ENCODE data around the gene HERPUD1. TPM values are rescaled to one million over a fixed set of nuclear protein-coding genes. Genes with fewer than 3 reads are reported as not detected.

HERPUD1 gene
- total RNA-seq, 2 donors from 2014 or later = 350 to 403 TPM

GRCh38 chr16:56915336-56916119, 16.4 kb upstream of the HERPUD1 start:
- H3K27ac Mint-ChIP-seq = no peak overlapping the region
- H3K9me3 Mint-ChIP-seq = no peaks in the 10 kb centered on the region
- no peak for ATAC-seq (replicated peaks in 1 of 2)
- DNase-seq = no peak
- H3K27me3 Mint-ChIP-seq (ENCODE audit: low read depth) = peaks cover 7% of the 10 kb centered on the region
- H3K4me3 Mint-ChIP-seq = no peak overlapping the region
- H3K4me1 Mint-ChIP-seq (ENCODE audit: low read depth) = peaks cover 60% of the 10 kb centered on the region
- no peaks in the 10 kb centered on the region for H3K36me3 Mint-ChIP-seq (ENCODE audit: insufficient read depth in 2 of 2)

- Mint-ChIP-seq H3K9me3 (no peaks in the 10 kb centered on the region), H3K27ac (peak overlapping the region; percentile 94), H3K27me3 (ENCODE audit: low read depth) (peaks cover 7% of the 10 kb centered on the region), H3K4me1 (ENCODE audit: low read depth) (peaks cover 47% of the 10 kb centered on the region), H3K36me3 (ENCODE audit: insufficient read depth in 2 of 2) (no peaks in the 10 kb centered on the region), H3K4me3 (peak overlapping the region; percentile 32 to 81)
- ATAC-seq (replicated peaks in 1 of 2) (peak; percentile 77 to 80), DNase-seq (peak in 1 of 2 donors; percentile 39)
Measured at GRCh38 chr16:56916571-56917403, 15.2 kb upstream of the HERPUD1 start.

DNA sequence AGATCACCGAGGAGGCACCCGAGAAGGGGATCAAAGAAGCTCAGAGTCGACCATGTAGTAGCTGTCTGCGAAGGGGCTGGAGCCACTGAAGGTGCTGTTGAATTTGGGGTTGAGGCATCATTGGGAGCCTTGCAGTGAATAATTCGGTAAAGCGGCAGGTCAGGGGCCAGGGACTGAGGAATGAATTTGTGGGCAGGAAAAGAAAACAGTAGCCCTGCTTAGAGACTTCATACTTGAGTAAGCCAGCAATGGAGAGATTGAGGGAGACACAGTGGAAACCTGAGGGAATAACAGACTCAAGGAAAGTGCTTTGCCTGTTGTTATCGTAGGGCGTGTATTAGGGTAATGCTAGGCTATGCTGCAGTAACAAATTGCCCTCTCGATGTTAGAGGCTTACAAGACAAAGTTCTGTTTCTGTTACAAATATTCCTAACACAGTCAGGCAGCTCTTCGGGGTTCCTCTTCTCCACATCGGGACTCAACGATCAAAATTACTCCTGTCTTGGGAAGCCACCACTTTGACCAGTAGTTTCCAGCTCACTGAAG, 13.4 kb upstream of the HERPUD1 start:
- DNase-seq = no peak
- Mint-ChIP-seq H3K27ac (no peak overlapping the region), H3K4me3 (no peak overlapping the region), H3K36me3 (ENCODE audit: insufficient read depth in 2 of 2) (no peaks in the 10 kb centered on the region), H3K4me1 (ENCODE audit: low read depth) (peaks cover 36% of the 10 kb centered on the region), H3K9me3 (no peaks in the 10 kb centered on the region), H3K27me3 (ENCODE audit: low read depth) (peaks cover 7% of the 10 kb centered on the region)
- no peak for ATAC-seq (replicated peaks in 1 of 2)

DNA sequence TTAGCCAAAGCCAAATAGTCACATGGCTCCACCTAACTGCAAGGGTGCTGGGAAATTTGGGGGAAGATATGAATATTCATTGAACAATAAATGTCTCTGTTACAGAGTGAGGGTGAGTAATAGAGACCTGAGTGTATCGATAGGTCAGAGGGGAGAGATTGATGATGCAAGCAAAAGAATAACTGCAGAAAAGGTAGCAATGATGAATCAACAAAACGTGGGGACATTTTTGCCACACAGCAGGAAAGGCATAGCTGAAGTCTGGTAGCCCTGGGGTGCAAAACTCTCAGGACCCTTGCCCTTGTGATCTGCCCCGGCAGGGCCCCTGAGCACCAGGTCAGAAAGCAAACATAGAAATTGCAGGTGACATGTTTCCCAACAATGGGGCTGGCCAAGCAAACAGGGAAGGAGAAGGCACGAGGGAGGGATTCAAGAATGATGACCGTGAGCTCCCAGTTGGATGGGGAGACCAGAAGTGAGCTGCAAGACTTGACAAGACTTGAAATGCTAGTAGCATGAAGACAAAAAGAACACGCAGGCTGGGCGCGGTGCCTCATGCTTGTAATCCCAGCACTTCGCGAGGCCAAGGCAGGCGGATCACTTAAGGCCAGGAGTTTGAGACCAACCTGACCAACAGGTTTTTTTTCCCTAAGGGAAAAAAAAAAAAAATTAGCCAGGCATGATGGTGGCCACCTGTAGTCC, 12.7 kb upstream of the HERPUD1 start:
- ATAC-seq (replicated peaks in 1 of 2) (peak in 1 of 2 donors; percentile 34), DNase-seq (no peak)
- Mint-ChIP-seq H3K4me3 (no peak overlapping the region), H3K27ac (no peak overlapping the region), H3K36me3 (ENCODE audit: insufficient read depth in 2 of 2) (no peaks in the 10 kb centered on the region), H3K9me3 (no peaks in the 10 kb centered on the region), H3K4me1 (ENCODE audit: low read depth) (peaks cover 44% of the 10 kb centered on the region), H3K27me3 (ENCODE audit: low read depth) (peaks cover 5% of the 10 kb centered on the region)

DNA sequence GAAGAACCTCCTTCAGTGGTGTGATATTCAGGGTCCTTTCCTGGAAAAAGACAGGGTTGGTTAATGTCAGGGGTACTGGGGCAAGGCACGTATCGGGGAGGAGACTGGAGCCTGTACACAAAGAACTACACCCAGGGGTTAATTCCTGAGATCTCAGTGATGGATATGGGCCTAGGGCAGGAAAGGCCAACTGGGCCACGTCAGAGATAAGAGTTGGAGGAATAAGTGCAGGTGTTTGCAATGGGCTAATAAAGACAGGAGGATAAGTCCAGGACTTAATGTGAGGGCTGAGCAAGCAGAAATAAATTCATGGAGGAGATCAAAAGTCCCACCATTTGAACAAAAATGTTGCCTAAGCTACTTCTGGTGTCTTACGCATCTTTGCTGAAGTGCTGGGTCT, 10.4 kb upstream of the HERPUD1 start:
- no peaks in the 10 kb centered on the region for H3K9me3 Mint-ChIP-seq
- no peaks in the 10 kb centered on the region for H3K36me3 Mint-ChIP-seq (ENCODE audit: insufficient read depth in 2 of 2)
- no peak for ATAC-seq (replicated peaks in 1 of 2)
- DNase-seq = no peak
- H3K27me3 Mint-ChIP-seq (ENCODE audit: low read depth) = no peaks in the 10 kb centered on the region
- H3K4me1 Mint-ChIP-seq (ENCODE audit: low read depth) = peaks cover 36% of the 10 kb centered on the region
- no peak overlapping the region for H3K4me3 Mint-ChIP-seq
- no peak overlapping the region for H3K27ac Mint-ChIP-seq

DNA sequence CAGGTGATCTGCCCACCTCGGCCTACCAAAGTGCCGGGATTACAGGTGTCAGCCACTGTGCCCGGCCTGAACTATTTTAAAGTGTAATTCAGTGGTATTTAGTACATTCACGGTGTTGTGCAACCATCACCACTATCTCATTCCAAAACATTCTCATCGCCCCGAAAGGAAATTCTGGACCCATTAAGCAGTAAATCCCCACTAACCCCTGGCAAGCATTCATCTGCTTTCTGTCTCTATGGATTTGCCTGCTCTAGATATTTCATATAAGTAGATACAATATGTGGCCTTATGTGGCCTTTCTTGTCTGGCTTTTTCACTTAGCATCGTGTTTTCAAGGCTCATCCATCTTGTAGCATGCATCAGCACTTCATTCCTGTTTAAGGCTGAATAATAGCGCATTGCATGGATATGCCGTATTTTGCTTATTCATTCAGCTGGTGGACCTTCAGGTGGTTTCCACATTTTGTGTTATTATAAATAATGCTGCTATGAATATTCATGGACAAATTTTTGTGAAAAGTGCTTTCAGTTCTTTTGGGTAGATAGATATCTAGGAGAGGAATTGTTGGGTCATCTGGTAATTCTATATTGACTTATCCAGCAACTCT, 8.4 kb upstream of the HERPUD1 start:
- H3K36me3 Mint-ChIP-seq (ENCODE audit: insufficient read depth in 2 of 2) = peaks cover 0 to 2% of the 10 kb centered on the region in 2 donors
- no peaks in the 10 kb centered on the region for H3K27me3 Mint-ChIP-seq (ENCODE audit: low read depth)
- H3K4me3 Mint-ChIP-seq = no peak overlapping the region
- no peak overlapping the region for H3K27ac Mint-ChIP-seq
- no peaks in the 10 kb centered on the region for H3K9me3 Mint-ChIP-seq
- DNase-seq (no peak), ATAC-seq (replicated peaks in 1 of 2) (no peak)
- peaks cover 17% of the 10 kb centered on the region for H3K4me1 Mint-ChIP-seq (ENCODE audit: low read depth)

DNA sequence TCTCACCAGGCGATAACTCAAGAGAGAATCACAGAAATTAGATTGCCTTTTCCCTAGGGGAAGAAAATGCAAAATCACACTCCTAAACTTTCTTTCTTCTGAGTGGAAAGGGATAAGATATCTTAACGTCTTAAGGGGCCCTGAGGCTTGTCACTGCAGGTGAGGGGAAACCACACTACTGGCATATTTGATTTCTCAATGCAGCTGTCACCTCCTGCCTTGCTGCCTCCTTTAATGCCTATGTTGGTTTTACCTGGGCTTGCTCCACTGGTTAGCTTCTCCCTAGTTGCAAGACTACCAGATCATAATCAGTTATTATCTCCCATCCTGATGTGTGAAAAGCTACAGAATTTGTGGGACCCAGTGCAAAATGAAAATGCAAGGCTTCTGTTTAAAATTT, 4.5 kb upstream of the HERPUD1 start:
- H3K4me3 Mint-ChIP-seq = no peak overlapping the region
- H3K27me3 Mint-ChIP-seq (ENCODE audit: low read depth) = no peaks in the 10 kb centered on the region
- H3K9me3 Mint-ChIP-seq = no peaks in the 10 kb centered on the region
- no peak for ATAC-seq (replicated peaks in 1 of 2)
- H3K27ac Mint-ChIP-seq = no peak overlapping the region
- peaks cover 23% of the 10 kb centered on the region for H3K4me1 Mint-ChIP-seq (ENCODE audit: low read depth)
- no peak for DNase-seq
- peaks cover 2 to 3% of the 10 kb centered on the region in 2 donors for H3K36me3 Mint-ChIP-seq (ENCODE audit: insufficient read depth in 2 of 2)

DNA sequence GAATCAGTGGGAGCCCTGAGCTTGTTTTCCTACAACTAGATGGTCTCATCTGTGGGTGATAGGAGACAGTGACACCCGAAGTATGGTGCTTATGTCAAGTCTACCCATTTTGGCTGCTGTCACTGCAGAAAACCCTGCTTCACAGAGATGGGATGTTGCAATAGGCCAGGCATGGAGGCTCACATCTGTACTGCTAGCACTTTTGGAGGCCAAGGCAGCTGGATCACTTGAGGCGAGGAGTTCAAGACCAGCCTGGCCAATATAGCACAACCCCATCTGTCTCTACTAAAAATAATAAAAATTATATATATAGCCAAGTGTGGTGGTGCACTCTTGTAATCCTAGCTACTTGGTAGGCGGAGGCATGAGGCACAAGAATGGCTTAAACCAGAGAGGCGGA, 2.3 kb upstream of the HERPUD1 start:
- ATAC-seq (replicated peaks in 1 of 2) (no peak), DNase-seq (no peak)
- Mint-ChIP-seq H3K27ac (no peak overlapping the region), H3K36me3 (ENCODE audit: insufficient read depth in 2 of 2) (peaks cover 15 to 23% of the 10 kb centered on the region in 2 donors), H3K4me1 (ENCODE audit: low read depth) (peaks cover 14% of the 10 kb centered on the region), H3K27me3 (ENCODE audit: low read depth) (no peaks in the 10 kb centered on the region), H3K9me3 (no peaks in the 10 kb centered on the region), H3K4me3 (no peak overlapping the region)

GRCh38 chr16:56930486-56931270, 1.3 kb upstream of the HERPUD1 start:
- H3K27ac Mint-ChIP-seq = peak overlapping the region; percentile 97
- DNase-seq (no peak), ATAC-seq (replicated peaks in 1 of 2) (no peak)
- no peaks in the 10 kb centered on the region for H3K27me3 Mint-ChIP-seq (ENCODE audit: low read depth)
- H3K36me3 Mint-ChIP-seq (ENCODE audit: insufficient read depth in 2 of 2) = peaks cover 25 to 33% of the 10 kb centered on the region in 2 donors
- peak overlapping the region; percentile 99 to 100 for H3K4me3 Mint-ChIP-seq
- no peaks in the 10 kb centered on the region for H3K9me3 Mint-ChIP-seq
- peaks cover 24% of the 10 kb centered on the region for H3K4me1 Mint-ChIP-seq (ENCODE audit: low read depth)

DNA sequence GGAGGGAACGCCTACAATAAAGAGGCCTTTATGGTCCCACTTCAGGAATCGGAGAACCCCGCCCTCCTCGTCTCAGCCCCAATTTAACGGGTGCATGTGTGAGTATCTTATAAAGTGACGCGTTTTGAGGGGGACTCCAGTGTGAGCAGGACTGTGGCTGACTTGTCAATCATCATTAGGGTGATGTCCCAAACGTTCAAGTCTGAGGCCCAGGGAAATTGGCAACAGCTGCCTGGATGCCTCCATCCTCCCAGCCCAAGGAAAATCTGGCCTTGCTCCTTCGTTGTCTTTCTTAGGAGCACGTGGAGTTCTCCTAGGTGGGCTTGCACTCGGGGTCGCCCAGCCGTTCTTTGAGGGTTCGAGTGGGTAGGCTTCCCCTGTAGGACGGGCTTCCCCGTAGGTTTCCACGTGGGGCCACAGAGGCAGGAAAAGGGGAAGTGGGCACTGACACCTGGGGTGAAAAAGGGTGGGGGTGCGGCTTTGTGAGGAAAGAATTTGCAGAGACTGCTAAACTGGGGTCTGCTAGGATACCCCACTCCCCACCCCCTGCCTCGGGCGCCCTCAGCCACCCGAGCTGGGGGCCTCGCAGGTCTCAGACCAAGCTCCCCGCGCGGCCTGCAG, 561 bp upstream of the HERPUD1 start:
- H3K27me3 Mint-ChIP-seq (ENCODE audit: low read depth) = no peaks in the 10 kb centered on the region
- ATAC-seq (replicated peaks in 1 of 2) (no peak), DNase-seq (no peak)
- H3K4me3 Mint-ChIP-seq = peak overlapping the region; percentile 99 to 100
- H3K9me3 Mint-ChIP-seq = no peaks in the 10 kb centered on the region
- H3K27ac Mint-ChIP-seq = peak overlapping the region; percentile 97
- peaks cover 31% of the 10 kb centered on the region for H3K4me1 Mint-ChIP-seq (ENCODE audit: low read depth)
- peaks cover 30 to 40% of the 10 kb centered on the region in 2 donors for H3K36me3 Mint-ChIP-seq (ENCODE audit: insufficient read depth in 2 of 2)

DNA sequence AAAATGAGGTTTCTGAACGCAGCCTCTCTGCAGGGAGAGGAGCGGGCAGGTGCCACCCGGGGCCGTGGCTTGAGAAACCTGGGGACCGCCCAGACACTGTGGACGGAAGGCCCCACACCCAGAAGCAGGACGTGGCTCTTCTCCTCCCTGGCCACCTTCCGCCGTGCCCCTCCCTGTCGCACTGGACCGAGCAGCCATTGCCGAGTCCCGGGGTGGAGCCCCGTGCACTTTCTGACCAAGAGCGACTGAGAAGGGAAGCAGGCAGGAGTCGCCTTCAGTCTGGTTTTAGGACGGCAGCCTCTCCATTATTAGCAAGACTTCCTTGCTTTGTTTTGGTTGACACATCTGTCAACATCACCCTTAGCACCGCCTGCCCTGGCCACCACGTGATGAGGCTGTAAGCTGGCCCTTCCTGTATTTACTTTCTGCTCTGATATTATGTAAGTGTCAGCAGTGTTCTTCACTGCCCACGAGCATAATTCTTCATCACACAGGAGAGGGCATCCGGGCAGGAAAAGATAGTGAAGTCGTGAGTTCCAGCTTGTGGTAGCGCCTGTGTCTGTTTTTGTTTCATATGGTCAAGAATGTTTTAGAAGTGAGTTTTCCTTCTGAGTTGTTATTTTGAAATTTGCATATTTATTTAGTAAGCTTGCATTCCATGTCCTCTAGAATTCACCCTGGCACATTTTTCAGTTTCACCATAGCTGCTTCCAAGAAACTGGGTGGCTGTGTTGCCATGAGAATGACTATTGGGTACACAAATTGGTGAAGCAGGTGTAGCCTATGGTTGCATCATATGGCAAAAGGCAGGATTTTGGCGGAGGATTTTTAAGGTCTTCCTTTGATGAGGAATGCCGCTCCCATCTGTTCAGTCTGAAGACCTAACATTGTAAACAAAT, 1.0 kb downstream of the HERPUD1 start:
- Mint-ChIP-seq H3K9me3 (no peaks in the 10 kb centered on the region), H3K36me3 (ENCODE audit: insufficient read depth in 2 of 2) (peaks cover 40 to 56% of the 10 kb centered on the region in 2 donors), H3K27me3 (ENCODE audit: low read depth) (no peaks in the 10 kb centered on the region), H3K4me1 (ENCODE audit: low read depth) (peaks cover 47% of the 10 kb centered on the region), H3K4me3 (peak overlapping the region; percentile 99 to 100), H3K27ac (peak overlapping the region; percentile 99)
- peak; percentile 4 to 13 for ATAC-seq (replicated peaks in 1 of 2)
- peak; percentile 48 to 70 for DNase-seq
